Femur (tissue), 1 donor: ENCODE results near the gene KCNK1.
"Not testable (repeated sequence)": the region's sequence is repeated elsewhere in the genome, so short reads cannot be mapped to it uniquely, and the experiment has no call there.

Source experiments
- DNase-seq: peaks from one replicate; pipeline ENCODE4 v3.0.0-alpha.2; 2017

KCNK1 gene

GRCh38 chr1:233670363-233670762 is 56.5 kb downstream of the KCNK1 start:
- not testable (repeated sequence) for DNase-seq

- DNase-seq = no peak
Measured at GRCh38 chr1:233671286-233671685, 57.4 kb downstream of the KCNK1 start.

GRCh38 chr1:233672732-233673131 is 58.8 kb downstream of the KCNK1 start:
- DNase-seq = no peak

- no peak for DNase-seq
Measured at GRCh38 chr1:233673261-233673946, 59.5 kb downstream of the KCNK1 start.

- no peak for DNase-seq
Measured at GRCh38 chr1:233673947-233674431, 60.1 kb downstream of the KCNK1 start.

GRCh38 chr1:233675446-233675845 is 61.5 kb downstream of the KCNK1 start:
- no peak for DNase-seq

- DNase-seq = no peak
Measured at GRCh38 chr1:233675893-233676292, 62.0 kb downstream of the KCNK1 start.

GRCh38 chr1:233677690-233678354 is 63.9 kb downstream of the KCNK1 start:
- no peak for DNase-seq

- DNase-seq = no peak
Measured at GRCh38 chr1:233679030-233679429, 65.1 kb downstream of the KCNK1 start.

- no peak for DNase-seq
Measured at GRCh38 chr1:233679591-233680373, 65.9 kb downstream of the KCNK1 start.

GRCh38 chr1:233681285-233681684 is 67.4 kb downstream of the KCNK1 start:
- DNase-seq = no peak

GRCh38 chr1:233686653-233687052 is 72.7 kb downstream of the KCNK1 start:
- DNase-seq = not testable (repeated sequence)

GRCh38 chr1:233689017-233689747 is 75.3 kb downstream of the KCNK1 start:
- no peak for DNase-seq

GRCh38 chr1:233689748-233690254 is 75.9 kb downstream of the KCNK1 start:
- no peak for DNase-seq

GRCh38 chr1:233695901-233696300 is 82.0 kb downstream of the KCNK1 start:
- no peak for DNase-seq

GRCh38 chr1:233700338-233700737 is 86.4 kb downstream of the KCNK1 start:
- DNase-seq = no peak

- DNase-seq = no peak
Measured at GRCh38 chr1:233704170-233704897, 90.4 kb downstream of the KCNK1 start.

GRCh38 chr1:233704898-233705723 is 91.2 kb downstream of the KCNK1 start:
- no peak for DNase-seq

GRCh38 chr1:233707153-233707879 is 93.4 kb downstream of the KCNK1 start:
- no peak for DNase-seq
